SK-N-SH treated with all-trans-retinoic acid at 6 μM for 48 hours (cell line): ENCODE results near the gene MRGPRE.

ENCODE experiments used
- ARNTL ChIP-seq: fragments of 450-650 bp; formaldehyde crosslinking; IDR thresholded peaks from 2 replicates; pipeline ENCODE4 v1.5.0; 2020; ENCODE audit warnings: low read depth, mild to moderate bottlenecking, moderate library complexity, borderline replicate concordance
- BACH2 ChIP-seq: fragments of 250-450 bp; sonication (Bioruptor Pico); IDR thresholded peaks from 2 replicates; pipeline ENCODE4 v1.9.0; 2021; ENCODE audit warnings: mild to moderate bottlenecking, borderline replicate concordance
- ESRRG ChIP-seq: fragments of 250-450 bp; sonication (Bioruptor Pico); IDR thresholded peaks from 2 replicates; pipeline ENCODE4 v1.6.1; 2021; ENCODE audit warnings: mild to moderate bottlenecking
- GLIS3 ChIP-seq: fragments of 250-450 bp; sonication (Bioruptor Pico); IDR thresholded peaks from 2 replicates; pipeline ENCODE4 v1.5.0; 2020; ENCODE audit warnings: mild to moderate bottlenecking, moderate library complexity
- ISL1 ChIP-seq: fragments of 250-450 bp; sonication (Bioruptor Pico); IDR thresholded peaks from 2 replicates; pipeline ENCODE4 v2.1.2; 2022; ENCODE audit warnings: mild to moderate bottlenecking, moderate library complexity
- SNAI2 ChIP-seq: fragments of 250-450 bp; sonication (Bioruptor Pico); IDR thresholded peaks from 2 replicates; pipeline ENCODE4 v1.5.0; 2020; ENCODE audit warnings: mild to moderate bottlenecking, moderate library complexity
- ZFP3 ChIP-seq: fragments of 250-450 bp; sonication (Bioruptor Pico); IDR thresholded peaks from 2 replicates; pipeline ENCODE4 v1.5.0; 2020; ENCODE audit warnings: mild to moderate bottlenecking, moderate library complexity
- TF ChIP-seq, protein P1 (sequence below): fragments of 250-450 bp; sonication (Bioruptor Pico); IDR thresholded peaks from 2 replicates; pipeline ENCODE4 v1.5.1; 2021; ENCODE audit warnings: mild to moderate bottlenecking, moderate library complexity
- TF ChIP-seq, protein P2 (sequence below): fragments of 250-450 bp; sonication (Bioruptor Pico); IDR thresholded peaks from 2 replicates; pipeline ENCODE4 v1.8.0; 2020; ENCODE audit warnings: mild to moderate bottlenecking, moderate library complexity, borderline replicate concordance

DNA sequence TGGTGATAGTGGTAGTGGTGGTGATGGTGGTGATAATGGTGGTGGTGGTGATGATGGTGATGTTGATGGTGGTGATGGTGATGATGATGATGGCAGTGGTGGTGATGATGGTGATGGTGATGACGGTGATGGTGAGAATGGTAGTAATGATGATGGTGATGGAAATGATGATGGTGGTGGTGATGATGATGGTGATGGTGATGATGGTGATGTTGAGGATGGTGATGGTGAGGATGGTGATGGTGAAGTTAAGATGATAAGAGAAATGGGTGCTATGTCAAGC, 25.4 kb downstream of the MRGPRE start:
- TF ChIP-seq, protein P1, sequence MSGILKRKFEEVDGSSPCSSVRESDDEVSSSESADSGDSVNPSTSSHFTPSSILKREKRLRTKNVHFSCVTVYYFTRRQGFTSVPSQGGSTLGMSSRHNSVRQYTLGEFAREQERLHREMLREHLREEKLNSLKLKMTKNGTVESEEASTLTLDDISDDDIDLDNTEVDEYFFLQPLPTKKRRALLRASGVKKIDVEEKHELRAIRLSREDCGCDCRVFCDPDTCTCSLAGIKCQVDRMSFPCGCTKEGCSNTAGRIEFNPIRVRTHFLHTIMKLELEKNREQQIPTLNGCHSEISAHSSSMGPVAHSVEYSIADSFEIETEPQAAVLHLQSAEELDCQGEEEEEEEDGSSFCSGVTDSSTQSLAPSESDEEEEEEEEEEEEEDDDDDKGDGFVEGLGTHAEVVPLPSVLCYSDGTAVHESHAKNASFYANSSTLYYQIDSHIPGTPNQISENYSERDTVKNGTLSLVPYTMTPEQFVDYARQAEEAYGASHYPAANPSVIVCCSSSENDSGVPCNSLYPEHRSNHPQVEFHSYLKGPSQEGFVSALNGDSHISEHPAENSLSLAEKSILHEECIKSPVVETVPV (CRISPR knock-in tag), result no peak
- no peak for TF ChIP-seq BACH2
- TF ChIP-seq, protein P2, sequence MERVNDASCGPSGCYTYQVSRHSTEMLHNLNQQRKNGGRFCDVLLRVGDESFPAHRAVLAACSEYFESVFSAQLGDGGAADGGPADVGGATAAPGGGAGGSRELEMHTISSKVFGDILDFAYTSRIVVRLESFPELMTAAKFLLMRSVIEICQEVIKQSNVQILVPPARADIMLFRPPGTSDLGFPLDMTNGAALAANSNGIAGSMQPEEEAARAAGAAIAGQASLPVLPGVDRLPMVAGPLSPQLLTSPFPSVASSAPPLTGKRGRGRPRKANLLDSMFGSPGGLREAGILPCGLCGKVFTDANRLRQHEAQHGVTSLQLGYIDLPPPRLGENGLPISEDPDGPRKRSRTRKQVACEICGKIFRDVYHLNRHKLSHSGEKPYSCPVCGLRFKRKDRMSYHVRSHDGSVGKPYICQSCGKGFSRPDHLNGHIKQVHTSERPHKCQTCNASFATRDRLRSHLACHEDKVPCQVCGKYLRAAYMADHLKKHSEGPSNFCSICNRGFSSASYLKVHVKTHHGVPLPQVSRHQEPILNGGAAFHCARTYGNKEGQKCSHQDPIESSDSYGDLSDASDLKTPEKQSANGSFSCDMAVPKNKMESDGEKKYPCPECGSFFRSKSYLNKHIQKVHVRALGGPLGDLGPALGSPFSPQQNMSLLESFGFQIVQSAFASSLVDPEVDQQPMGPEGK (CRISPR knock-in tag), result no peak
- no peak for TF ChIP-seq ARNTL (CRISPR knock-in tag)
- no peak for TF ChIP-seq GLIS3
- TF ChIP-seq ISL1 (CRISPR knock-in tag), result no peak
- no peak for TF ChIP-seq ESRRG
- no peak for TF ChIP-seq SNAI2 (CRISPR knock-in tag)
- TF ChIP-seq ZFP3 (CRISPR knock-in tag), result no peak
